ENCODE measurements around the gene TCF20. TPM values are rescaled to one million over a fixed set of nuclear protein-coding genes. Genes with fewer than 3 reads are reported as not detected.

The TCF20 gene
- total RNA-seq, 1 donor from 2014 or later = 41.1 TPM

DNA sequence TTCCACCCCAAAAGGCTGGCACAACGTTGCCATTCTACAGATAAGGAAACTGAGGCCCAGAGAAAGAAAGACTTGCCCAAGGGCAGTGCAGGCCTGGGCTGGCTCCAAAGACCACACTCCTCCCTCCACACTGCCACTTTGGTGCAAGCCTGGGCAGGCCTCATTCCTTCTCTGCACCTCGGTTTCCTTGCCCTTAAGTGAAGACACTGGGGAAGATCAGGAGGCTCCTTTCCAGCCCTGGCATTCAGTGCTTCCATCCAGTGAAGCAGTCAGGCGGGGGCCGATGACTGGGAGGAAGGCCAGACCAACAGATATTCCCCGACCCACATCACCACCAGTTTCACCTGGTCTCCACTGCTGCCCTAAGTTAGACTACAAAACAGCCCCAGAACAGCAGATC, 18.3 kb upstream of the TCF20 start:
- Mint-ChIP-seq H3K4me1 (ENCODE audit: unreplicated experiment) (peaks cover 1% of the 10 kb centered on the region), H3K36me3 (ENCODE audit: unreplicated experiment) (no peaks in the 10 kb centered on the region), H3K27me3 (ENCODE audit: unreplicated experiment) (peaks cover 2% of the 10 kb centered on the region), H3K27ac (ENCODE audit: unreplicated experiment) (no peak overlapping the region), H3K4me3 (ENCODE audit: unreplicated experiment) (no peak overlapping the region), H3K9me3 (ENCODE audit: unreplicated experiment) (no peaks in the 10 kb centered on the region)
- DNase-seq (ENCODE audit: extremely low spot score, unreplicated experiment) = no peak
- TF ChIP-seq, protein P1, sequence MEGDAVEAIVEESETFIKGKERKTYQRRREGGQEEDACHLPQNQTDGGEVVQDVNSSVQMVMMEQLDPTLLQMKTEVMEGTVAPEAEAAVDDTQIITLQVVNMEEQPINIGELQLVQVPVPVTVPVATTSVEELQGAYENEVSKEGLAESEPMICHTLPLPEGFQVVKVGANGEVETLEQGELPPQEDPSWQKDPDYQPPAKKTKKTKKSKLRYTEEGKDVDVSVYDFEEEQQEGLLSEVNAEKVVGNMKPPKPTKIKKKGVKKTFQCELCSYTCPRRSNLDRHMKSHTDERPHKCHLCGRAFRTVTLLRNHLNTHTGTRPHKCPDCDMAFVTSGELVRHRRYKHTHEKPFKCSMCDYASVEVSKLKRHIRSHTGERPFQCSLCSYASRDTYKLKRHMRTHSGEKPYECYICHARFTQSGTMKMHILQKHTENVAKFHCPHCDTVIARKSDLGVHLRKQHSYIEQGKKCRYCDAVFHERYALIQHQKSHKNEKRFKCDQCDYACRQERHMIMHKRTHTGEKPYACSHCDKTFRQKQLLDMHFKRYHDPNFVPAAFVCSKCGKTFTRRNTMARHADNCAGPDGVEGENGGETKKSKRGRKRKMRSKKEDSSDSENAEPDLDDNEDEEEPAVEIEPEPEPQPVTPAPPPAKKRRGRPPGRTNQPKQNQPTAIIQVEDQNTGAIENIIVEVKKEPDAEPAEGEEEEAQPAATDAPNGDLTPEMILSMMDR (IDR thresholded peaks at IDR 0.05) = no peak

DNA sequence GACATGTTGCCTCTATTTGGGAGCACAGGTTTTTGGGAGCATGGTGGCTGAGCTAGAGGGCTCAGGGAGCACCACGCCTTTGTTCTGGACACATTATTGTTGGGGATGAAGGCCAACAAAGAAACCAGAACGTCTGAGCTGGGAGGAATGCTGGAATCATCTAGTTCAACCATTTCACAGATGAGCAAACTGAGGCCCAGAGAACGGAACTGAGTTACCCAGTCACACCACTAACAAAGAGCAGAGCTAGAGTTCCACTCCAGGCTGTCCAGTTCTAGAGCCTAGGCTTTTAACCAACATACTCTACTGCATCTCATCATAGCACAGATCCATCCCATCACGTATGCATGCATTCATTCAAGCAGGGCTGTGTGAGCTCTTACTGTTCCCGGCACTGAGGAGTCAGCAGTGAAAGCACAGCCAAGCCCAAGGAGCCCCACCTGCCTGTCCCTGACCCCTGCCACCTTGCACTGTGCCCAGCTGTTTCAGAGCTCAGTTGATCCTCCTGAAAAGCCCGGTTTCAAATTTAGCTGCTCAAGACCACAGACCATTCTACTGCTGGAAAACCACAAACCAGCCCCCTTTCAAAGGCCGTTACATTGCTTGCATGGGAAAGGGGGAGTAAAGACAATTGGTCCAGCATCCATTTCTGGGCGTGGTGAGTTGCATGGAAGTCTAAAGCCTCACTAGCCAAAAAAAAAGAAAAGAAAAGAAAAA, 16.9 kb upstream of the TCF20 start:
- Mint-ChIP-seq H3K36me3 (ENCODE audit: unreplicated experiment) (no peaks in the 10 kb centered on the region), H3K9me3 (ENCODE audit: unreplicated experiment) (no peaks in the 10 kb centered on the region), H3K4me1 (ENCODE audit: unreplicated experiment) (peaks cover 7% of the 10 kb centered on the region), H3K4me3 (ENCODE audit: unreplicated experiment) (no peak overlapping the region), H3K27ac (ENCODE audit: unreplicated experiment) (no peak overlapping the region), H3K27me3 (ENCODE audit: unreplicated experiment) (peaks cover 6% of the 10 kb centered on the region)
- DNase-seq (ENCODE audit: extremely low spot score, unreplicated experiment) = no peak
- TF ChIP-seq, protein P1 (IDR thresholded peaks at IDR 0.05) = no peak

DNA sequence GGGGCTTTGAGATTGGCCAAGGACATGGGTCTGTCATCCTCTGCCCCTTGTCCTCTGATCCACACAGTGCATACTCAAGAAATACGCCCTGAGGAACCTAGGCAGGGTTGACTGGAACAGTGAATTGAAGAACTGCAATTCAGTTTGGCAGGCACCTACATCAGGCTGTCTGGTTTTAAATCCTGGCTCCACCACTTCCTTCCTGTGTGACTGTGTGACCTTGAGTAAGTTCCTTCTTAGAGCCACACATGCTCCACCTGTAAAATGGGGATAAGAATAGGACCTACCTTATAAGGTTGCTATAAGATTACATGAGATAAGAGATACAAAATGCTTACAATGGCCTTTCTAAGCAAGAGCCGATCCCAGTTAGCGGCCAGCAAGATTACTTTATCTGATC, 15.8 kb upstream of the TCF20 start:
- no peak for DNase-seq (ENCODE audit: extremely low spot score, unreplicated experiment)
- H3K27me3 Mint-ChIP-seq (ENCODE audit: unreplicated experiment) = peaks cover 10% of the 10 kb centered on the region
- H3K36me3 Mint-ChIP-seq (ENCODE audit: unreplicated experiment) = no peaks in the 10 kb centered on the region
- TF ChIP-seq, protein P1 (IDR thresholded peaks at IDR 0.05) = no peak
- H3K4me3 Mint-ChIP-seq (ENCODE audit: unreplicated experiment) = no peak overlapping the region
- peaks cover 7% of the 10 kb centered on the region for H3K4me1 Mint-ChIP-seq (ENCODE audit: unreplicated experiment)
- H3K27ac Mint-ChIP-seq (ENCODE audit: unreplicated experiment) = no peak overlapping the region
- no peaks in the 10 kb centered on the region for H3K9me3 Mint-ChIP-seq (ENCODE audit: unreplicated experiment)

- Mint-ChIP-seq H3K27ac (ENCODE audit: unreplicated experiment) (no peak overlapping the region), H3K4me1 (ENCODE audit: unreplicated experiment) (peaks cover 7% of the 10 kb centered on the region), H3K27me3 (ENCODE audit: unreplicated experiment) (peaks cover 10% of the 10 kb centered on the region), H3K4me3 (ENCODE audit: unreplicated experiment) (no peak overlapping the region), H3K9me3 (ENCODE audit: unreplicated experiment) (no peaks in the 10 kb centered on the region), H3K36me3 (ENCODE audit: unreplicated experiment) (no peaks in the 10 kb centered on the region)
- DNase-seq (ENCODE audit: extremely low spot score, unreplicated experiment) = no peak
- TF ChIP-seq, protein P1 (IDR thresholded peaks at IDR 0.05) = no peak
Measured at GRCh38 chr22:42285604-42286003, 15.2 kb upstream of the TCF20 start.

GRCh38 chr22:42284643-42285181, 14.3 kb upstream of the TCF20 start:
- TF ChIP-seq, protein P1 (IDR thresholded peaks at IDR 0.05) = no peak
- no peaks in the 10 kb centered on the region for H3K9me3 Mint-ChIP-seq (ENCODE audit: unreplicated experiment)
- peaks cover 7% of the 10 kb centered on the region for H3K4me1 Mint-ChIP-seq (ENCODE audit: unreplicated experiment)
- H3K4me3 Mint-ChIP-seq (ENCODE audit: unreplicated experiment) = no peak overlapping the region
- peaks cover 10% of the 10 kb centered on the region for H3K27me3 Mint-ChIP-seq (ENCODE audit: unreplicated experiment)
- H3K27ac Mint-ChIP-seq (ENCODE audit: unreplicated experiment) = no peak overlapping the region
- DNase-seq (ENCODE audit: extremely low spot score, unreplicated experiment) = no peak
- no peaks in the 10 kb centered on the region for H3K36me3 Mint-ChIP-seq (ENCODE audit: unreplicated experiment)

All from osteocyte (in vitro differentiated cells).